Activated T-helper 1 cell treated with Interleukin-2 at 50 U/mL for 16 hours (primary cell): ENCODE measurements around the gene SPATS2L.
"Not testable (repeated sequence)": the region's sequence is repeated elsewhere in the genome, so short reads cannot be mapped to it uniquely, and the experiment has no call there.

Experiments used
- DNase-seq: peaks from one replicate; pipeline ENCODE4 v3.0.0-alpha.2; 2020; ENCODE audit warnings: low read depth

SPATS2L gene

DNA sequence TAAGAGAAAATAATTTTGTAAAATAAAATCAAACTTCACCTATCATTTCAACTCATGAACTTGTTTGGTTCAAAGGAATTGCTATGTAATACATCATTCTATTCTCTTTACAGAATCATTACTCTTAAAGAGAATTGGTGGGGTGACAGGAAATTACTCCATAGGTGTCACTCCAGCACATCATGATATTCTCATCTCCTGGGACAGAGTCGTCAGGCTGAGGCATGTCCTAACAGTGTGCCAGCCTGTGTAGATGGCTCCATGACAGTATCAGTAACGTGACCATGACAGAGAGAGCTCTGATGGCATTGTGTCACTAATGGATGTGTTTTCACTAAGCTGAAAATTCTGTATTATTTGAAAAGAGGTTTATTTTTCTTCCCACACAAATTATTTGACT lies 13.9 kb downstream of the SPATS2L start:
- DNase-seq: no peak

GRCh38 chr2:200320991-200321390 lies 14.5 kb downstream of the SPATS2L start:
- no peak for DNase-seq

- no peak for DNase-seq
Observed at GRCh38 chr2:200321780-200322534, 15.5 kb downstream of the SPATS2L start.

DNA sequence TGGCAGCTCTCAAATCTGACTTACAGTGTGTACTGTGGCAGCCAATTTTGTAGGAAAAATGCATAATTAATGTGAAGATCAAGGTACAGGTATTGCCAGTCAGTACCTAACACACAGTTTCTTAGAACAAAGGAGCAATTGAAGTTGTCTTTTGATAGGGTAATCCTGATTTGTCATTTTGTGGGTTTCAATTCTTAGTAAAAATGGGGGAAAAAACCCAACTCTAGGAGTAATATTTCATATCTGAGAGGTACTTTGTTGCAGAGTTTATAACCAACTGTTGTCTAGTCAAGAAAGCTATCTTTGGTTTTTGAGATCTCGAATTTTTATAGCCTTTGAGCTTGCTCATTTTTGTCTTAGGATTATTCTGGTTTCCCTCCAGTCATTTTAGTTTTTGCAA lies 16.1 kb downstream of the SPATS2L start:
- no peak for DNase-seq

- DNase-seq: no peak
Observed at GRCh38 chr2:200324362-200324761, 17.9 kb downstream of the SPATS2L start.

DNA sequence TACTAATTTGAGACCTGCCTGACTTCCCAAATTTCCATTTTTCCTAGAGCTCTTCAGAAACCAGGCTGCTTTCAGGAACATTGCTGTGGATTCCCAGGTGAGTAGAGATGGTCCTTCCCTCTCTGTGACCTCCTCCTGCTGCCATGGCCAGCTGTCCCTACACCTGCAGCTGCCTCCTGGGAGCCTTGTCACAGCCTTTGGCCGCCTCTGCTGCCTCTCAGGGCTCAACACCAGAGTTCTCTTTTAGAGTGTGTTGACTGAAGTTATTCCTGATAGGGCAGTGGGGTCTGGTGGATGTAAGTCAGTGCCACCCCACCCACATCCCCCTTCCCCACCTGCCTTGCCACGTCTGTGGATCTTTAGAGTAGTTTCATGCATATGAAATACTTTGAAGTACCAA lies 22.9 kb downstream of the SPATS2L start:
- DNase-seq: no peak

DNA sequence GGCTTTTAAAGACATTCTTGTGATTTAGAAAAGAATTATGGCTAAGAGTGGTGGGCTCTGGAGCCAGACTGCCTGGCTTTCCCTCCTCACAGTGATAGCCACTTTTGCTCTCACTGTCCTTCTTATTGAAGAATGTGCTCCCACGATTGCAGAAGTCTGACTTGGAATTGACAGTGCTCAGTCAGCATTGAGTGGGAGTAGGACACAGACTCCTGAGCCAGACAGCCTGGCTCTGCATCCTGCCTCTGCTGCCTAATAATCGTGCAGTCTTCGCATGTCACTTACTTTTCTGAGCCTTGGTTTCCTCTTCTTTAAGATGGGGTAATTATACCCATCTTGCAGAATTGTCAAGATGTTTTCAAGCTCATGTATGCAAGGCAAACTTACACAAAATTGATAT lies 23.3 kb downstream of the SPATS2L start:
- no peak for DNase-seq

- no peak for DNase-seq
Observed at GRCh38 chr2:200330351-200331060, 24.0 kb downstream of the SPATS2L start.

DNA sequence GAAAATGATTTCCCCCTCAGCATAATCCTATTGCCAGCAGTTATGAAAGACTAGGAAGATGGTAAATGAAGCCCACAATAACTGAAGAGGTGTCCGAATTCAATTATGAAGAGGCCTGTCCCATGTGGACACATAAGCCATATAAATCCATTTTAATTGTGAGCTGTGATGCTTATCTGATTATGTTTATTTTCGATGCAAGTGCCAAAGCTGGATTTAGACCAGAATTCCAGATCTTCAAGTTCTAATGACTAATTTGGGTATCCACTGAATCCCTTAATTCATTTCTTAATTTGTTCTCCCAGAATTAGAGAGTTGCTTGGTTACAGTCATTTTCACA lies 24.5 kb downstream of the SPATS2L start:
- no peak for DNase-seq

DNA sequence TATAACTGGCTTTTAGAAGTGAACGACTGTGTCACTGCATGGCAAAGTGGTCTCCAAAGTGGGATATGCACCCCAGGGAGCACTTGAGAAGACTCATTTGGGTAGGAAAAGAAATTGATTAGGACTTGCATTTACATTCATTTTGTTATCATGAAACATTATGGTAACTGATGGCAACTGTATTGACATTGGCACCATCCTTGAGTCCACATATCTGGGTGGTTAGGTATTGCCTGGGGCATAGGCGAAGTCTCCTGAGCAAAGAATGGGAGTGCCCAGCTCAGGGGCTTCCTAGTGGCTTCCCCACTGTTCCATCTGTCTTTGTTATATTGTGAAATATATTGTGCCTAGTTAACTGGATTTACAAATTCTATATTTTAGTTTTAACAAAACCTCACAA lies 29.2 kb downstream of the SPATS2L start:
- DNase-seq: no peak

GRCh38 chr2:200336980-200337615 lies 30.6 kb downstream of the SPATS2L start:
- DNase-seq: no peak

DNA sequence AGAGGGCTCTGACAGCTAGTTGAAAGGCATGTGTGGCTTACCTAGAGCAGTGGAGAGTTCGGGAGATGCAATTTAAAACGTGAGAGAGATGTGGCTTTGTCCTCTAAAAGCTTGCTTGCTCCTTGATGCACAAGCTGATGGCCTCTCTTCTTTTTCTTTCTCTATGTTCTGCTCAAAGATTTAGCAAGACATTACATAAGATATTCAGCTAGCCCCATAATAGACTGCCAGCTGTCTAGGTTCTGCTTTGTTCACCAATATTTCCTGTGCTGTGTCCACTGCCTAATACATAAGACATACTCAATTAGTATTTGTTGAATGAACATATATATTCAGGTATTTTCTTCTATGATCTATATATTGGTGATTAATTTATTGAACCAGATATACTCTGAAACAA lies 31.1 kb downstream of the SPATS2L start:
- DNase-seq: no peak

DNA sequence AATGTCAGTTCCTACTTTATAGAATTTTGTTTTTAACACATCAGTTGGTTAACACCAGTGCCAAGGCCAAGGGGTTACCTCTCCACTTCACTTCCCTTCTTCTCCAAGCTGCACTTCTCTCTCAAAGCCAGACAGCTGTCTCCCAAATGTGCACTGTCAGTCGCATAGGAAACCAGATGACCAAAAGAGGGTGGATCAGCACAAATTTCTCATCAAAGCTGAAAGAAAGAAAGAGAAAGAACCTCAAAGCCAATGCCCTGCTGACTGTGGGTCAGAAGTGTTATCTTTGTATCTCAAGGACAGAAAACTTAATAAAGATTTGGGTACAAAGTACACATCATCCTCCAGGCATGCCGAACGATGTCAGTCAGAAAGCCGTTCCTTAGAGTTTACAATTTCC lies 32.2 kb downstream of the SPATS2L start:
- no peak for DNase-seq

DNA sequence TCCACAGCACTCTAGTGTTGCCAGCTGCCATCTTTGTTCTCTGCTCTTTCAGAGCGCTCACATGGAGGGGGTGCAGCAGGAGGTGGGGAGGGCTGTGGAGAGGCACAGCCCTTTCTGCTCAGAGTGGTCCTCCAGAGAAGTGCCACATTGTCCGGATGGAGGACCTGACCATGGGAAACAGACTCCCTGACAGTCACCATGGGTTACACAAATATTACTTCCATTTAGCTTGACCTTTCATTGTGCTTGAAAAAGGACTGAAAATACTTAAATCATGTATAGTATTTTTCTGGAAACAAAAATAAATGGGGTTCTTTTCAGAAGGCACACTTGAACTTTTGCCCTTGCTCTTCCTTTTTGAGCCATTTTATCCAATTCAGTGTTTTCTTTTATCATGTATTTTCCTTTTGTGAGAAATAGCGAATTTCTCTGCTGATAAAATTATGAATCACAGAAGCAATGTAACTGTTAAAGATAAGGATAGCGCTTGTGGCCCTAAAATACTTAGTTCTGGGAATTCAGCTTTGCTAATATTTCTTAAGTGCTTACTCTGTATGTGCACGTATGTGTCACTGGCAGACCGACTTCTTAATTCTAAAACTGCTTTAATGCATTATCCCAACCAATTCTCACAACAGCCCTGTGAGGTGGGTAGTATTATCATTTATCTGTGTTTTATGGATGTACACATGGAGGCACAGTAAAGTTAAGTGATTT lies 34.2 kb downstream of the SPATS2L start:
- no peak for DNase-seq

- DNase-seq: no peak
Observed at GRCh38 chr2:200341376-200341775, 34.9 kb downstream of the SPATS2L start.

DNA sequence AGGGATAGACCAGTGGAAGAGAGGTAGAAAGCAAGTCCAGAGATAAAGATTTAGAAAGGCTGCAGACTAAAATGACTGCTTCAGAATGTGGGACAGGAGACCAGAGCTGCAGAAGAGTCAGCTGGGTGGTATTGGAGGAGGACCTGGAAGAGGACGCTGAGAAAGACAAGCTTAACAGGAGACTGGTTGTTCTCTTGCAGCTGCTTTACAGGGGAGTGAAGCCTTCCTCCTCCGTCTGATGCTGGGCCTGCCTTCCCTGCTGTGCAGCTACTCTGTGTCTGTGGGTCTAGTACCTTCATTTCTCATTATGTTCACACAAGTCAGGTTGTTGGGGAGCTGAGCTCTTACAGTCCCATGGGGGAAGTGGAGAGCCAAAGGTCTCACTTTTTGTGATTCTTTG lies 35.7 kb downstream of the SPATS2L start:
- DNase-seq: no peak

GRCh38 chr2:200342654-200343053 lies 36.2 kb downstream of the SPATS2L start:
- DNase-seq: no peak

GRCh38 chr2:200344202-200344601 lies 37.7 kb downstream of the SPATS2L start:
- not testable (repeated sequence) for DNase-seq

- no peak for DNase-seq
Observed at GRCh38 chr2:200345975-200346374, 39.5 kb downstream of the SPATS2L start.

DNA sequence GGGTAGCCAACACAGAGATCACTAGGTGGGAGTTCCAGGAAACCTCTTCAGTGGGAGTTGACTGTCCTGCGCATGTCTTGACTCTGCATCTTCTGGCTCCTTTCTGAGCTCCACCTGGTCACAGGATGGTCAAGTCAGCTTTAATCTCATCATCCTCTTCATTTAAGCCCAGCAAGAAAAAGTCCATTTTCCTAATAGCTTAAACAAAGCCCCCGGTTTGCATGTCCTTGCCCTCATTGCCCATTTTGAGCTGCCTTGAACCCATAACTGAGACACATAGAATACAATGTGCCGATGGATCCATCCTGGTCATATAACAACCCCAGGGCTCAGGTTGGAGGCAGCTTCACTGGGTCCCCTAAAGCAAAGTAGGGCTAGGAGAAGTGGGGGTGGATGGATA lies 40.8 kb downstream of the SPATS2L start:
- DNase-seq: no peak

DNA sequence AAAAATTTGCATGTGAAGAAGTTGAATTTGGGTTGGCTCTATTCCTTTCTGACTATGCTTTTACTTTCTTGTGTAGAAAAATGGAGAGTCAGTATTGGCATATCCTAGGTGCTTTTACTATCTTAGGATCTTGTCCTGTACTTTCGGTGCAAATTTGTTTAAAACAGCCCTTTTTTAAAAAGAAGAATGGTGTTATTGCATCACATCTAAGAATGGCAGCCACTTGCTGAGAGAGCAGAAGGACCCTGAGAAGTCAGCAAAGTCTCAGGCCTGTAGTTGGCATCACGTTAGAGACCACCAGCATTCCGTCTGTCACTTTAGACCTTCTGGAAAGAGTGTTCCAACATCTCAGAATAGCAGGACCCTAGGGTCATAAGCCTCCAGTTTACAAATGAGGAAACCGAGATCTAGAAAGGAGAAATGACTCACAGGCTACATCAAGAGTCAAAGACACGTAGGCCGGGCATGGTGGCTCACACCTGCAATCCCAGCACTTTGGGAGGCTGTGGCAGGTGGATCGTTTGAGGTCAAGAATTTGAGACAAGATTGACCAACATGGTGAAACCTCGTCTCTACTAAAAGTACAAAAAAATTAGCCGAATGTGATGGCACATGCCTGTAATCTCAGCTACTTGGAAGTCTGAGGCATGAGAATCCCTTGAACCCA lies 42.5 kb downstream of the SPATS2L start:
- DNase-seq: no peak

GRCh38 chr2:200349868-200350267 lies 43.4 kb downstream of the SPATS2L start:
- DNase-seq: no peak
